Right lobe of liver (tissue), 6 donors: Measurements from ENCODE around the gene TC2N. TPM values are rescaled to one million over a fixed set of nuclear protein-coding genes. Genes with fewer than 3 reads are reported as not detected.

Experiments used
- ATAC-seq, 4 donors: fragments of 200-7000 bp; cut with Tn5 transposase; one replicate each; pipeline ENCODE4 v1.9.1; 2020; ENCODE audit warnings: mild to moderate bottlenecking in 4 of 4, moderate library complexity in 4 of 4
- DNase-seq, 3 donors: peaks; one replicate each; pipeline ENCODE4 v3.0.0-alpha.2; 2020
- H3K27ac ChIP-seq, 3 donors: fragments of 200-600 bp; one replicate each; pipeline ENCODE4 v1.8.0; 2022
- H3K27me3 ChIP-seq, 2 donors: fragments of 200-600 bp; one replicate each; pipeline ENCODE4 v1.8.0; 2022
- H3K36me3 ChIP-seq, 4 donors: fragments of 200-600 bp; sonication (generic) in 1 of 4; one replicate each; pipeline versions ENCODE4 v1.5.1 to v1.8.0; 2017 to 2022; ENCODE audit warnings: control low read depth in 1 of 4
- H3K4me1 ChIP-seq, 4 donors: fragments of 200-600 bp; sonication (generic) in 1 of 4; one replicate each; pipeline versions ENCODE4 v1.5.1 to v1.8.0; 2017 to 2022; ENCODE audit warnings: control low read depth in 1 of 4
- H3K4me3 ChIP-seq, 3 donors: fragments of 200-600 bp; one replicate each; pipeline ENCODE4 v1.8.0; 2022
- H3K9me3 ChIP-seq, 4 donors: fragments of 200-600 bp; sonication (generic) in 1 of 4; one replicate each; pipeline versions ENCODE4 v1.5.1 to v1.8.0; 2017 to 2022; ENCODE audit warnings: control low read depth in 1 of 4
- POLR2A ChIP-seq: fragments of 450-650 bp; IDR thresholded peaks from one replicate; pipeline ENCODE4 v1.6.1; 2017; ENCODE audit warnings: antibody characterized with exemption, mild to moderate bottlenecking
- WGBS: methylation state at CpG from one replicate; pipeline ENCODE4 v1.1.6; 2018; ENCODE audit warnings: low coverage, low lambda C conversion rate; ENCODE audit not compliant: insufficient coverage; ENCODE audit errors: missing lambda C conversion rate; 5-methylcytosine and 5-hydroxymethylcytosine counted together
- intact Hi-C, 2 donors: fragments of 100-400 bp; cut with DNase I; formaldehyde crosslinking; loops; one replicate each; pipeline versions ENCODE4 v1.11.2 to v1.14.1; 2022
- total RNA-seq, 6 experiments: library from RNA; depleted of rRNA in 2 of 6; stranded (reverse); fragments of >200 nt in 2 of 6; fragmentation: NEBNext Ultra II Directional in 3 of 6; extraction: Animal tissue kit (Norgen Biotek cat#: 25700) in 3 of 6; gene quantifications; one replicate each; pipeline versions ENCODE4 v1.1.0 to v1.2.4, GENCODE V29; 2016 to 2023
- TF ChIP-seq, protein P1 (sequence below), 4 donors: fragments of 200-600 bp in 3 of 4; fragments of 450-650 bp in 1 of 4; IDR thresholded peaks; one replicate each; pipeline versions ENCODE4 v1.5.1 to v1.8.0; 2016 to 2022; ENCODE audit warnings: antibody characterized with exemption in 4 of 4, mild to moderate bottlenecking in 2 of 4
- donor health status: DM: no; HTN: yes; CAD: no.
- donor health status: DM: no; HTN: no; CAD: no.
- donor health status: DM: no; HTN: no; CAD: no.
- donor health status: DM: no; HTN: yes; CAD: no.
- donor health status: DM: no; HTN: yes; CAD: no.

Gene TC2N
- total RNA-seq, 6 experiments from 2014 or later, result 1.0 to 6.5 (median 4.3) TPM

DNA sequence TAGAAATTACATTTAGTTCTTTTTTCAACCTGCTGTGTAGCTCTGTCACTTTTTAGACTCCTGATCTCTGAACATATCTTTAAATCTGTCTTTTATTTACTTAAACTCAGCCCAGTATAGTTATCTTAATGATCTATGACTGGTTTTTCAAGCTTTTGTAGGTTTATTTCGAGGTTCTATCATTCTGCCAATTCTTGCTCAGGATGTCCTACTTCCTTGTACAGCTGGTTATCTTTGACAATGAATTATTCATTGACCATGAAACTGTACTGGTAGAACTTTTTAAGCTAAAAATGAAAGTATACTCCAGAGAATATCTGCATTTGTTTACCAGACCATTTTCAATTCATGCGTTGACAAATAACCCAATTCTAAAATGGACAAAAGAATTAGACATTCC, 37.8 kb downstream of the TC2N start:
- intact Hi-C loops, result no loop called here
- no peaks in the 10 kb centered on the region for H3K36me3 ChIP-seq
- no peaks in the 10 kb centered on the region for H3K9me3 ChIP-seq
- WGBS, result 32% methylated on average over 2 of the region's 2 CpGs
- H3K4me3 ChIP-seq, result no peak overlapping the region
- no peak for TF ChIP-seq POLR2A
- TF ChIP-seq, protein P1, sequence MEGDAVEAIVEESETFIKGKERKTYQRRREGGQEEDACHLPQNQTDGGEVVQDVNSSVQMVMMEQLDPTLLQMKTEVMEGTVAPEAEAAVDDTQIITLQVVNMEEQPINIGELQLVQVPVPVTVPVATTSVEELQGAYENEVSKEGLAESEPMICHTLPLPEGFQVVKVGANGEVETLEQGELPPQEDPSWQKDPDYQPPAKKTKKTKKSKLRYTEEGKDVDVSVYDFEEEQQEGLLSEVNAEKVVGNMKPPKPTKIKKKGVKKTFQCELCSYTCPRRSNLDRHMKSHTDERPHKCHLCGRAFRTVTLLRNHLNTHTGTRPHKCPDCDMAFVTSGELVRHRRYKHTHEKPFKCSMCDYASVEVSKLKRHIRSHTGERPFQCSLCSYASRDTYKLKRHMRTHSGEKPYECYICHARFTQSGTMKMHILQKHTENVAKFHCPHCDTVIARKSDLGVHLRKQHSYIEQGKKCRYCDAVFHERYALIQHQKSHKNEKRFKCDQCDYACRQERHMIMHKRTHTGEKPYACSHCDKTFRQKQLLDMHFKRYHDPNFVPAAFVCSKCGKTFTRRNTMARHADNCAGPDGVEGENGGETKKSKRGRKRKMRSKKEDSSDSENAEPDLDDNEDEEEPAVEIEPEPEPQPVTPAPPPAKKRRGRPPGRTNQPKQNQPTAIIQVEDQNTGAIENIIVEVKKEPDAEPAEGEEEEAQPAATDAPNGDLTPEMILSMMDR (IDR thresholded peaks at IDR 0.05), result no peak
- no peaks in the 10 kb centered on the region for H3K27me3 ChIP-seq
- H3K27ac ChIP-seq, result no peak overlapping the region
- DNase-seq (no peak), ATAC-seq (no peak)
- no peaks in the 10 kb centered on the region for H3K4me1 ChIP-seq

DNA sequence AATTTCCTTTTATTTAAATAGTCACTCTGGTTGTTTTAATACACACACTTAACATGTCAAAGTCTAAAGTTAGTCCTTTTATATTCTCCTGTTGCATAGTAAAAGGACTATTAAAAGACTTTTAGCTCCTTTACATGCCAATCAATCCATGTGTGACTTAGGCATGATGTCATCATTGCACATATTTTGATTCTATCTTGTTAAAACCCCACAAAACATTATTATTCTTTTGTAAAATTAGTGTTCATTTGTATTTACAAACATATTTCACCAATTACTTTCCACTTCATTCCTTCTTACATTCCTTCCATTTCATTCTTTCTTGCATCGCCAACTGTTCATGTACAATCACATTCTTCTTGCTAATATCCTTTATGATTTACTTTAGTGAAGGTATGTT, 39.6 kb downstream of the TC2N start:
- 83% methylated on average over 1 of the region's 1 CpG for WGBS
- ATAC-seq, result no peak
- no peaks in the 10 kb centered on the region for H3K9me3 ChIP-seq

DNA sequence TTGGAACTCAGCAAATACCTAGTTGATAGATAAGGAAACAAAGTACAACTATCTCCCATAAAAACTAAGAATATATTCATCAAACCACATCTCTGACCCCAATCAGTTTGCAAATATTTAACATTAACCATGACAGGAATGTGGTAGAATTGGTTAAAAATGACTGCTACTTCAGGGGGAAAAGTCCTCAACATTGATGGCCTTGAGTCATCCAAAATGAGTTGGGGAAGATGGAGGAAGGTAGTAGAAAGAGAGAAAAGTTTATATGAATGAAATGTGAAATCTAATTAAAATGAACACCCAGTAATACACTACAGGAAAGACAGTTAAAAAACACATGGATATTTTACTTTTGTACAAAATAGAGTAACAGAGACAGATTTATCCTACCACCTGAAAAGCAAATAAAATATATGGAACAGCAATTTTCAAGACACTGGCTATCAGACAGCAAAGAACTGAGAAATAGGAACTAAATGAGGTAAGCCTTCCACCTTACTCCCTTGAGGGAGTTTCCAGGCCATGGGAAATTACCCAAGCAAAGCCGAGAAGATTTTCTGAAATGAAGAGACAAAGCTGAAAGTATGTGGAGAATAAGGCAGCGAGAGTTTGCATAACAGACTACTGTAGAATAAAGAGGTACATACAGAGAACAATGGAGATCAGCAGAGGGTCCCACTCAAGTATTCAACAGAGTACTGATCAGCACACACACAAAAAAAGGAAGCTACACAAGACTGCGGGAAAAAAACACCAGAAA, 49.6 kb downstream of the TC2N start:
- DNase-seq (no peak), ATAC-seq (no peak)
- 61% methylated on average over 3 of the region's 3 CpGs for WGBS
- Histone ChIP-seq H3K27ac (no peak overlapping the region), H3K9me3 (no peaks in the 10 kb centered on the region), H3K36me3 (no peaks in the 10 kb centered on the region), H3K4me1 (no peaks in the 10 kb centered on the region), H3K4me3 (no peak overlapping the region), H3K27me3 (no peaks in the 10 kb centered on the region)
- no peak for TF ChIP-seq POLR2A
- TF ChIP-seq, protein P1 (IDR thresholded peaks at IDR 0.05), result no peak
- intact Hi-C loops, result no loop called here

More for the DNA sequence above, 39.6 kb downstream of the TC2N start:
- Histone ChIP-seq H3K36me3 (no peaks in the 10 kb centered on the region), H3K4me3 (no peak overlapping the region), H3K4me1 (no peaks in the 10 kb centered on the region), H3K27me3 (no peaks in the 10 kb centered on the region), H3K27ac (no peak overlapping the region)
- intact Hi-C loops, result no loop called here
- DNase-seq, result no peak
- TF ChIP-seq, protein P1 (IDR thresholded peaks at IDR 0.05), result no peak
- no peak for TF ChIP-seq POLR2A

DNA sequence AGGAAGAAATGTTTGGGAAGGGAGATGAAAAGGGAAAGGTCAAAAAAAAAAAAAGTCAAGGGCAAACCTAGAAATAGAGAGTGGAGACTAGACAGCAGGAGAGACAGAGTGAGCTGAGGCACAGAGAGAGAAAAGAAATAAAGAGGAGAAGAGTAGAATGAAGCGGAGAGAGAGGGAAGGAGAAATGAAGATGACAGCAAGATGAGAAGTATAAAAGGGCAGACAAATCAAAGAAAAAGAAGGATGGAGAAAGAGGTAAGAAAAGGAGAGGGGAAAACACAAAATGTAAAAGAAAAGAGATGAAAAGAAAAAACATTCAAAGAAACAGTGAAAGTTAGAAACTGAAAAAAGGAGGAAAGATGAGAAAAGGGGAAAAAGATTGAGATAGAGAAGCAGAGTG, 53.0 kb downstream of the TC2N start:
- Histone ChIP-seq H3K4me1 (no peaks in the 10 kb centered on the region), H3K27ac (no peak overlapping the region), H3K36me3 (no peaks in the 10 kb centered on the region), H3K9me3 (no peaks in the 10 kb centered on the region), H3K4me3 (no peak overlapping the region), H3K27me3 (no peaks in the 10 kb centered on the region)
- DNase-seq, result no peak
- no peak for ATAC-seq
- WGBS, result 90% methylated on average over 1 of the region's 1 CpG
- intact Hi-C loops, result no loop called here
- TF ChIP-seq, protein P1 (IDR thresholded peaks at IDR 0.05), result no peak
- TF ChIP-seq POLR2A, result no peak
